GM12865 (cell line): ENCODE results near the gene TSPAN17.

ENCODE experiments used
- DNase-seq: peaks from one replicate; pipeline ENCODE4 v3.0.0; 2010; ENCODE audit warnings: low read depth
- H3K4me3 ChIP-seq: 2 replicates; pipeline ENCODE4 v1.5.1; 2011; ENCODE audit warnings: mild to moderate bottlenecking, low read depth, low read length, control low read depth
- CTCF ChIP-seq: IDR thresholded peaks from 2 replicates; pipeline ENCODE4 v1.5.1; 2011; ENCODE audit warnings: low read length, control low read depth, low read depth, inconsistent platforms; ENCODE audit not compliant: insufficient read depth; ENCODE audit errors: missing control alignments

Gene TSPAN17

GRCh38 chr5:176660530-176660859 is 13.2 kb downstream of the TSPAN17 start:
- no peak for DNase-seq
- H3K4me3 ChIP-seq = no peak overlapping the region
- no peak for TF ChIP-seq CTCF

GRCh38 chr5:176660860-176661641 is 13.8 kb downstream of the TSPAN17 start:
- TF ChIP-seq CTCF = peak; percentile 98
- H3K4me3 ChIP-seq = no peak overlapping the region
- DNase-seq = peak; percentile 84

GRCh38 chr5:176661676-176662075 is 14.4 kb downstream of the TSPAN17 start:
- no peak for DNase-seq
- H3K4me3 ChIP-seq = no peak overlapping the region
- no peak for TF ChIP-seq CTCF

- no peak for TF ChIP-seq CTCF
Observed at GRCh38 chr5:176662371-176663333, 15.4 kb downstream of the TSPAN17 start.

GRCh38 chr5:176663566-176663965 is 16.3 kb downstream of the TSPAN17 start:
- DNase-seq = no peak
- TF ChIP-seq CTCF = no peak
- H3K4me3 ChIP-seq = no peak overlapping the region

More at GRCh38 chr5:176662371-176663333, 15.4 kb downstream of the TSPAN17 start:
- H3K4me3 ChIP-seq = no peak overlapping the region
- no peak for DNase-seq

GRCh38 chr5:176664479-176664878 is 17.2 kb downstream of the TSPAN17 start:
- H3K4me3 ChIP-seq = no peak overlapping the region
- DNase-seq = no peak
- no peak for TF ChIP-seq CTCF

- no peak for TF ChIP-seq CTCF
- no peak for DNase-seq
Observed at GRCh38 chr5:176664886-176665285, 17.6 kb downstream of the TSPAN17 start.

More at GRCh38 chr5:176664886-176665285, 17.6 kb downstream of the TSPAN17 start:
- no peak overlapping the region for H3K4me3 ChIP-seq
